Activated T-helper 1 cell treated with anti-CD3 and anti-CD28 coated beads, Interleukin-12 subunit alpha, Interleukin-12 subunit beta, Interleukin-2, Interleukin-4 antibody, amounts not matched to agents 30 ng/mL and 10 ng/mL and 1 ng/mL, durations not matched to agents 14 hours and 24 hours and 36 hours (primary cell): ENCODE measurements around the gene PICALM. TPM values are rescaled to one million over a fixed set of nuclear protein-coding genes. Genes with fewer than 3 reads are reported as not detected.
A peak's percentile ranks its signal among the peaks of the same experiment; 100 is the strongest.
"Not testable (repeated sequence)": the region's sequence is repeated elsewhere in the genome, so short reads cannot be mapped to it uniquely, and the experiment has no call there.

Source experiments
- DNase-seq: peaks from one replicate; pipeline ENCODE4 v3.0.0; 2021; ENCODE audit warnings: low spot score
- H3K27ac Mint-ChIP-seq: one replicate; pipeline ENCODE4 v1.8.0; 2021; ENCODE audit warnings: mild to moderate bottlenecking, mixed read lengths
- H3K27me3 Mint-ChIP-seq: one replicate; pipeline ENCODE4 v1.8.0; 2022; ENCODE audit warnings: mild to moderate bottlenecking, moderate library complexity, mixed read lengths; ENCODE audit not compliant: insufficient read depth
- H3K36me3 Mint-ChIP-seq: one replicate; pipeline ENCODE4 v1.8.0; 2021; ENCODE audit warnings: low read depth, mixed read lengths
- H3K4me1 Mint-ChIP-seq: one replicate; pipeline ENCODE4 v1.8.0; 2021; ENCODE audit warnings: low read depth, mixed read lengths
- H3K4me3 Mint-ChIP-seq: one replicate; pipeline ENCODE4 v1.8.0; 2021; ENCODE audit warnings: mild to moderate bottlenecking, moderate library complexity, mixed read lengths
- H3K9me3 Mint-ChIP-seq: one replicate; pipeline ENCODE4 v1.8.0; 2021; ENCODE audit warnings: mixed read lengths
- intact Hi-C: fragments of 100-400 bp; cut with micrococcal nuclease; formaldehyde crosslinking; loops from one replicate; pipeline ENCODE4 v1.15.1; 2024
- total RNA-seq: library from RNA; stranded (reverse); gene quantifications from 2 replicates; pipeline ENCODE4 v1.2.3, GENCODE V29; 2022

The PICALM gene
- total RNA-seq, 1 donor from 2014 or later = 177 TPM

GRCh38 chr11:85952108-85952485 is 116.8 kb downstream of the PICALM start:
- H3K27ac Mint-ChIP-seq, intact Hi-C loops, DNase-seq, H3K4me3 Mint-ChIP-seq, H3K27me3 Mint-ChIP-seq: not testable (repeated sequence)
- H3K9me3 Mint-ChIP-seq = peaks cover 23% of the 10 kb centered on the region
- peaks cover 45% of the 10 kb centered on the region for H3K4me1 Mint-ChIP-seq
- H3K36me3 Mint-ChIP-seq = peaks cover 38% of the 10 kb centered on the region

GRCh38 chr11:85951428-85952107 is 117.3 kb downstream of the PICALM start:
- no peak for DNase-seq
- H3K27me3 Mint-ChIP-seq = no peaks in the 10 kb centered on the region
- no peak overlapping the region for H3K4me3 Mint-ChIP-seq
- H3K36me3 Mint-ChIP-seq = peaks cover 37% of the 10 kb centered on the region
- H3K4me1 Mint-ChIP-seq = peaks cover 51% of the 10 kb centered on the region
- intact Hi-C loops = no loop called here
- H3K9me3 Mint-ChIP-seq = peaks cover 23% of the 10 kb centered on the region
- no peak overlapping the region for H3K27ac Mint-ChIP-seq

- intact Hi-C loops = no loop called here
- no peaks in the 10 kb centered on the region for H3K27me3 Mint-ChIP-seq
- H3K4me3 Mint-ChIP-seq = no peak overlapping the region
- peaks cover 38% of the 10 kb centered on the region for H3K36me3 Mint-ChIP-seq
- peak overlapping the region; percentile 52 for H3K27ac Mint-ChIP-seq
- no peak for DNase-seq
- H3K4me1 Mint-ChIP-seq = peaks cover 56% of the 10 kb centered on the region
- H3K9me3 Mint-ChIP-seq = peaks cover 26% of the 10 kb centered on the region
These were observed 117.9 kb downstream of the PICALM start for GRCh38 chr11:85951049-85951405.

GRCh38 chr11:85950317-85951048 is 118.4 kb downstream of the PICALM start:
- Mint-ChIP-seq H3K9me3 (peaks cover 31% of the 10 kb centered on the region), H3K27me3 (no peaks in the 10 kb centered on the region), H3K4me3 (no peak overlapping the region), H3K36me3 (peaks cover 40% of the 10 kb centered on the region), H3K4me1 (peaks cover 60% of the 10 kb centered on the region), H3K27ac (peak overlapping the region; percentile 52)
- intact Hi-C loops = no loop called here
- no peak for DNase-seq

GRCh38 chr11:85949798-85950197 is 119.1 kb downstream of the PICALM start:
- H3K36me3 Mint-ChIP-seq = peaks cover 42% of the 10 kb centered on the region
- H3K9me3 Mint-ChIP-seq = peaks cover 35% of the 10 kb centered on the region
- peaks cover 60% of the 10 kb centered on the region for H3K4me1 Mint-ChIP-seq
- H3K27ac Mint-ChIP-seq = no peak overlapping the region
- H3K4me3 Mint-ChIP-seq = no peak overlapping the region
- no peak for DNase-seq
- intact Hi-C loops = loop anchor here (1.0 to 5.0 kb wide), 12 partner anchors 33 to 643 kb away; partner anchors contain the start of genes CREBZF and EED
- H3K27me3 Mint-ChIP-seq = no peaks in the 10 kb centered on the region

GRCh38 chr11:85948884-85949283 is 120.0 kb downstream of the PICALM start:
- Mint-ChIP-seq H3K4me1 (peaks cover 60% of the 10 kb centered on the region), H3K9me3 (peaks cover 39% of the 10 kb centered on the region), H3K27ac (peak overlapping the region; percentile 93), H3K27me3 (no peaks in the 10 kb centered on the region), H3K36me3 (peaks cover 35% of the 10 kb centered on the region), H3K4me3 (peak overlapping the region; percentile 67)
- no peak for DNase-seq
- intact Hi-C loops = loop anchor here (1.0 to 5.0 kb wide), 15 partner anchors 33 to 644 kb away; partner anchors contain the start of genes CREBZF and EED

GRCh38 chr11:85947431-85948272 is 121.2 kb downstream of the PICALM start:
- Mint-ChIP-seq H3K27me3 (no peaks in the 10 kb centered on the region), H3K9me3 (peaks cover 32% of the 10 kb centered on the region), H3K36me3 (peaks cover 28% of the 10 kb centered on the region), H3K4me3 (peak overlapping the region; percentile 7), H3K4me1 (peaks cover 60% of the 10 kb centered on the region), H3K27ac (peak overlapping the region; percentile 93)
- peak; percentile 6 for DNase-seq
- intact Hi-C loops = loop anchor here (1.0 to 5.0 kb wide), 18 partner anchors 8 to 859 kb away; partner anchors contain the start of genes CREBZF and EED

- intact Hi-C loops = loop anchor here (2.0 to 5.0 kb wide), 7 partner anchors 36 to 576 kb away; no protein-coding TSS in a partner anchor
- no peak for DNase-seq
- H3K9me3 Mint-ChIP-seq = peaks cover 20% of the 10 kb centered on the region
- H3K4me1 Mint-ChIP-seq = peaks cover 57% of the 10 kb centered on the region
- peak overlapping the region; percentile 82 for H3K27ac Mint-ChIP-seq
- peaks cover 19% of the 10 kb centered on the region for H3K36me3 Mint-ChIP-seq
- H3K27me3 Mint-ChIP-seq = no peaks in the 10 kb centered on the region
- no peak overlapping the region for H3K4me3 Mint-ChIP-seq
These were observed 122.7 kb downstream of the PICALM start for GRCh38 chr11:85946221-85946620.

- Mint-ChIP-seq H3K4me3 (no peak overlapping the region), H3K27ac (peak overlapping the region; percentile 37), H3K36me3 (peaks cover 18% of the 10 kb centered on the region), H3K4me1 (peaks cover 53% of the 10 kb centered on the region), H3K9me3 (peaks cover 19% of the 10 kb centered on the region), H3K27me3 (no peaks in the 10 kb centered on the region)
- intact Hi-C loops = loop anchor here (2.0 to 5.0 kb wide), 7 partner anchors 37 to 577 kb away; no protein-coding TSS in a partner anchor
- DNase-seq = no peak
These were observed 123.1 kb downstream of the PICALM start for GRCh38 chr11:85945788-85946187.

- Mint-ChIP-seq H3K27me3 (no peaks in the 10 kb centered on the region), H3K4me1 (peaks cover 50% of the 10 kb centered on the region), H3K36me3 (peaks cover 18% of the 10 kb centered on the region), H3K4me3 (no peak overlapping the region), H3K9me3 (peaks cover 19% of the 10 kb centered on the region), H3K27ac (peak overlapping the region; percentile 37)
- no peak for DNase-seq
- intact Hi-C loops = loop anchor here (5.0 kb wide), 6 partner anchors 37 to 577 kb away; no protein-coding TSS in a partner anchor
These were observed 123.6 kb downstream of the PICALM start for GRCh38 chr11:85945296-85945695.

GRCh38 chr11:85941380-85941973 is 127.4 kb downstream of the PICALM start:
- intact Hi-C loops = loop anchor here (1.0 to 2.0 kb wide), 2 partner anchors 87 to 346 kb away; partner anchors contain the start of gene CCDC83
- Mint-ChIP-seq H3K4me1 (peaks cover 15% of the 10 kb centered on the region), H3K36me3 (peaks cover 17% of the 10 kb centered on the region), H3K9me3 (peaks cover 19% of the 10 kb centered on the region), H3K27ac (no peak overlapping the region), H3K27me3 (no peaks in the 10 kb centered on the region), H3K4me3 (no peak overlapping the region)
- DNase-seq = peak; percentile 11
